HepG2 (cell line): ENCODE data around the gene LSM14B. TPM values are rescaled to one million over a fixed set of nuclear protein-coding genes. Genes with fewer than 3 reads are reported as not detected.

Source experiments
- ATAC-seq: fragments of 200-7000 bp; cut with Tn5 transposase; 3 replicates; pipeline ENCODE4 v1.9.1; 2020; ENCODE audit warnings: mild to moderate bottlenecking, moderate library complexity
- BruUV-seq: library from RNA; stranded (reverse); fragments of 400-500 nt; replicated peaks from 2 replicates; lab custom pipeline; 2021; lab: Mats Ljungman, UMichigan
- CTCF ChIA-PET: fragments of 300-600 bp; formaldehyde crosslinking; extraction: SDS; loops from one replicate; lab custom pipeline; 2021; ENCODE audit warnings: low total read pairs, inconsistent platforms, low intra/inter-chr PET ratio; lab: Yijun Ruan, JAX
- POLR2A ChIA-PET: fragments of 350-600 bp; sonication (Branson Sonifier 250); formaldehyde crosslinking; loops from one replicate; lab custom pipeline; 2020; ENCODE audit warnings: antibody characterized with exemption, inconsistent platforms; lab: Yijun Ruan, JAX
- DNase-seq: peaks from one replicate; pipeline ENCODE4 v3.0.0-alpha.2; 2015; ENCODE audit warnings: low spot score
- FAIRE-seq: peaks from 3 replicates; lab custom pipeline; 2011; peaks lifted over from hg19 to GRCh38; lab: Jason Lieb, UNC
- H2AFZ ChIP-seq: one replicate; pipeline ENCODE4 v1.6.1; 2011; ENCODE audit warnings: low read length, inconsistent platforms
- H3K27ac ChIP-seq: fragments of 300-600 bp; 3 replicates; pipeline ENCODE4 v1.8.0; 2011; ENCODE audit warnings: mixed run types, mild to moderate bottlenecking, mixed read lengths, low read length, inconsistent platforms; ENCODE audit not compliant: insufficient read depth; ENCODE audit errors: extremely low read length
- H3K27me3 ChIP-seq, 2 experiments: fragments of 200-600 bp in 1 of 2; 2 replicates in 1 of 2; 3 replicates in 1 of 2; pipeline versions ENCODE4 v1.6.0 to v1.8.0; 2011; ENCODE audit warnings: low read length in 2 of 2, mild to moderate bottlenecking in 2 of 2, moderate library complexity in 2 of 2, inconsistent platforms in 1 of 2; ENCODE audit not compliant: insufficient read depth in 2 of 2, control insufficient read depth in 1 of 2
- H3K36me3 ChIP-seq, 2 experiments: fragments of 200-600 bp in 1 of 2; replicated peaks in 1 of 2; 2 replicates in 1 of 2; 3 replicates in 1 of 2; pipeline versions ENCODE4 v1.5.1 to v1.8.0; 2011; ENCODE audit warnings: low read length in 2 of 2, inconsistent platforms in 1 of 2; ENCODE audit not compliant: insufficient read depth in 2 of 2, control insufficient read depth in 1 of 2
- H3K4me1 ChIP-seq: 2 replicates; pipeline ENCODE4 v1.5.1; 2012; ENCODE audit warnings: low read length, inconsistent platforms; ENCODE audit not compliant: insufficient read depth
- H3K4me2 ChIP-seq: 2 replicates; pipeline ENCODE4 v1.6.0; 2011; ENCODE audit warnings: low read depth, low read length, inconsistent platforms
- H3K4me3 ChIP-seq, 3 experiments: fragments of 200-600 bp in 1 of 3; sonication (generic), shearing (Covaris generic) in 1 of 3; replicated peaks in 1 of 3; 2 replicates each; pipeline ENCODE4 v1.5.1; 2011 to 2016; ENCODE audit warnings: low read length in 3 of 3, inconsistent platforms in 2 of 3, low read depth in 2 of 3, mild to moderate bottlenecking in 2 of 3, control low read depth in 1 of 3, mixed read lengths in 1 of 3; ENCODE audit not compliant: insufficient read depth in 1 of 3
- H3K79me2 ChIP-seq: one replicate; pipeline ENCODE4 v1.6.1; 2011; ENCODE audit warnings: low read length, inconsistent platforms; ENCODE audit not compliant: insufficient read depth
- H3K9ac ChIP-seq: 2 replicates; pipeline ENCODE4 v1.6.0; 2011; ENCODE audit warnings: mild to moderate bottlenecking, low read depth, low read length, inconsistent platforms; ENCODE audit not compliant: insufficient read depth
- H3K9me3 ChIP-seq: 2 replicates; pipeline ENCODE4 v1.5.1; 2012; ENCODE audit warnings: mild to moderate bottlenecking, low read length
- H4K20me1 ChIP-seq: 2 replicates; pipeline ENCODE4 v1.6.0; 2011; ENCODE audit warnings: inconsistent platforms, mild to moderate bottlenecking, low read length, moderate library complexity; ENCODE audit not compliant: insufficient read depth
- EED ChIP-seq: sonication (generic); formaldehyde crosslinking; IDR thresholded peaks from 2 replicates; pipeline ENCODE4 v1.5.0; 2020; ENCODE audit warnings: mild to moderate bottlenecking, missing genetic modification reagents
- GFI1 ChIP-seq: sonication (generic); formaldehyde crosslinking; IDR thresholded peaks from 2 replicates; pipeline ENCODE4 v1.5.0; 2020; ENCODE audit warnings: missing genetic modification reagents, mild to moderate bottlenecking, borderline replicate concordance
- ZNF33A ChIP-seq: sonication (generic); formaldehyde crosslinking; IDR thresholded peaks from 2 replicates; pipeline ENCODE4 v1.5.1; 2020; ENCODE audit warnings: missing genetic modification reagents, mild to moderate bottlenecking, moderate library complexity, borderline replicate concordance
- WGBS: methylation state at CpG from one replicate; pipeline ENCODE4 v1.1.6; 2017; ENCODE audit warnings: low lambda C conversion rate; 5-methylcytosine and 5-hydroxymethylcytosine counted together
- in situ Hi-C: cut with HindIII; loops from 2 replicates; pipeline ENCODE4 v1.10.0; 2017; ENCODE audit warnings: low pct_unique_long_range_greater_than_20kb; ENCODE audit not compliant: extremely low pct_ligation_motif_present
- intact Hi-C: fragments of 100-400 bp; cut with micrococcal nuclease; formaldehyde crosslinking; loops from one replicate; pipeline ENCODE4 v1.10.0; 2022; ENCODE audit not compliant: unreplicated experiment
- polyA plus RNA-seq, 8 experiments: library from polyadenylated mRNA; depleted of rRNA in 3 of 8; stranded (reverse) in 7 of 8; unstranded in 1 of 8; fragments of >200 nt; fragmentation: Illumina TruSeq in 4 of 8; extraction: Trizol in 4 of 8; gene quantifications; 2 replicates each; pipeline versions ENCODE4 v1.2.1 to v1.2.3, GENCODE V29; 2011 to 2016; ENCODE audit warnings: low read depth in 4 of 8, missing spikeins in 1 of 8, mixed read lengths in 1 of 8; ENCODE audit not compliant: insufficient read depth in 1 of 8
- total RNA-seq, 5 experiments: library from RNA; depleted of rRNA; stranded (reverse); fragments of >200 nt; fragmentation: Illumina TruSeq; extraction: Trizol; gene quantifications; 2 replicates each; pipeline ENCODE4 v1.2.3, GENCODE V29; 2016; ENCODE audit warnings: low read depth in 1 of 5
- TF ChIP-seq, protein P1 (sequence below): sonication (generic); formaldehyde crosslinking; IDR thresholded peaks from 2 replicates; pipeline ENCODE4 v1.5.1; 2020; ENCODE audit warnings: mild to moderate bottlenecking, missing genetic modification reagents, moderate library complexity

LSM14B gene
- total and polyA plus RNA-seq, 2 of the 13 experiments (the other 11 are each of a cell fraction or from before 2014, with no cell fraction given), result 43.3 to 79.2 TPM

GRCh38 chr20:62104234-62104789 lies 18.0 kb upstream of the LSM14B start:
- in situ Hi-C loops (no loop called here), intact Hi-C loops (no loop called here)
- Histone ChIP-seq H3K4me1 (peaks cover 13% of the 10 kb centered on the region), H3K79me2 (no peaks in the 10 kb centered on the region), H3K4me3 (no peak overlapping the region; a peak in 1 of 6 replicates), H3K27ac (no peak overlapping the region), H4K20me1 (no peaks in the 10 kb centered on the region), H2AFZ (no peak overlapping the region), H3K36me3 (no peaks in the 10 kb centered on the region), H3K4me2 (no peak overlapping the region; the same call in 1 of the 2 replicates), H3K9ac (no peak overlapping the region), H3K9me3 (peaks cover 25% of the 10 kb centered on the region), H3K27me3 (peaks cover 21 to 45% of the 10 kb centered on the region in 2 experiments)
- DNase-seq, result no peak
- POLR2A ChIA-PET, result interaction anchor here (1.9 to 3.2 kb wide), 3 partner anchors 16 to 37 kb away, joined by 9 to 21 read pairs (median 12); partner anchors contain the start of gene LSM14B
- ATAC-seq, result peak; percentile 53
- FAIRE-seq, result no peak
- CTCF ChIA-PET, result no interaction called here
- BruUV-seq, result no TSS peak
- TF ChIP-seq EED (CRISPR knock-in tag) (0 out of 2 replicates have a peak, but pooled peaks have one; percentile 18), GFI1 (CRISPR knock-in tag) (peak; percentile 66; the same call in 1 of the 2 replicates), ZNF33A (CRISPR knock-in tag) (no peak)
- TF ChIP-seq, protein P1, sequence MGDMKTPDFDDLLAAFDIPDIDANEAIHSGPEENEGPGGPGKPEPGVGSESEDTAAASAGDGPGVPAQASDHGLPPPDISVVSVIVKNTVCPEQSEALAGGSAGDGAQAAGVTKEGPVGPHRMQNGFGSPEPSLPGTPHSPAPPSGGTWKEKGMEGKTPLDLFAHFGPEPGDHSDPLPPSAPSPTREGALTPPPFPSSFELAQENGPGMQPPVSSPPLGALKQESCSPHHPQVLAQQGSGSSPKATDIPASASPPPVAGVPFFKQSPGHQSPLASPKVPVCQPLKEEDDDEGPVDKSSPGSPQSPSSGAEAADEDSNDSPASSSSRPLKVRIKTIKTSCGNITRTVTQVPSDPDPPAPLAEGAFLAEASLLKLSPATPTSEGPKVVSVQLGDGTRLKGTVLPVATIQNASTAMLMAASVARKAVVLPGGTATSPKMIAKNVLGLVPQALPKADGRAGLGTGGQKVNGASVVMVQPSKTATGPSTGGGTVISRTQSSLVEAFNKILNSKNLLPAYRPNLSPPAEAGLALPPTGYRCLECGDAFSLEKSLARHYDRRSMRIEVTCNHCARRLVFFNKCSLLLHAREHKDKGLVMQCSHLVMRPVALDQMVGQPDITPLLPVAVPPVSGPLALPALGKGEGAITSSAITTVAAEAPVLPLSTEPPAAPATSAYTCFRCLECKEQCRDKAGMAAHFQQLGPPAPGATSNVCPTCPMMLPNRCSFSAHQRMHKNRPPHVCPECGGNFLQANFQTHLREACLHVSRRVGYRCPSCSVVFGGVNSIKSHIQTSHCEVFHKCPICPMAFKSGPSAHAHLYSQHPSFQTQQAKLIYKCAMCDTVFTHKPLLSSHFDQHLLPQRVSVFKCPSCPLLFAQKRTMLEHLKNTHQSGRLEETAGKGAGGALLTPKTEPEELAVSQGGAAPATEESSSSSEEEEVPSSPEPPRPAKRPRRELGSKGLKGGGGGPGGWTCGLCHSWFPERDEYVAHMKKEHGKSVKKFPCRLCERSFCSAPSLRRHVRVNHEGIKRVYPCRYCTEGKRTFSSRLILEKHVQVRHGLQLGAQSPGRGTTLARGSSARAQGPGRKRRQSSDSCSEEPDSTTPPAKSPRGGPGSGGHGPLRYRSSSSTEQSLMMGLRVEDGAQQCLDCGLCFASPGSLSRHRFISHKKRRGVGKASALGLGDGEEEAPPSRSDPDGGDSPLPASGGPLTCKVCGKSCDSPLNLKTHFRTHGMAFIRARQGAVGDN (CRISPR knock-in tag), result peak; percentile 40
- 26% methylated on average over 15 of the region's 15 CpGs for WGBS
